SIG-M5 (cell line): Measurements from ENCODE around the gene CDC42BPB.
"Not testable (repeated sequence)": the region's sequence is repeated elsewhere in the genome, so short reads cannot be mapped to it uniquely, and the experiment has no call there.

Source experiments
- DNase-seq: peaks from one replicate; lab custom pipeline; 2025; lab: John Stamatoyannopoulos, UW

The CDC42BPB gene

GRCh38 chr14:102900631-102901571, 156.4 kb downstream of the CDC42BPB start:
- no peak for DNase-seq

- DNase-seq = no peak
Measured at GRCh38 chr14:102899516-102899900, 157.8 kb downstream of the CDC42BPB start.

GRCh38 chr14:102898776-102899515, 158.4 kb downstream of the CDC42BPB start:
- DNase-seq = no peak

GRCh38 chr14:102898298-102898697, 159.1 kb downstream of the CDC42BPB start:
- DNase-seq = no peak

- DNase-seq = no peak
Measured at GRCh38 chr14:102897299-102898027, 159.9 kb downstream of the CDC42BPB start.

GRCh38 chr14:102896735-102897134, 160.6 kb downstream of the CDC42BPB start:
- not testable (repeated sequence) for DNase-seq

GRCh38 chr14:102893452-102893851, 163.9 kb downstream of the CDC42BPB start:
- DNase-seq = no peak

- no peak for DNase-seq
Measured at GRCh38 chr14:102892651-102893050, 164.7 kb downstream of the CDC42BPB start.

- no peak for DNase-seq
Measured at GRCh38 chr14:102891556-102891955, 165.8 kb downstream of the CDC42BPB start.

GRCh38 chr14:102891111-102891510, 166.2 kb downstream of the CDC42BPB start:
- DNase-seq = no peak

- no peak for DNase-seq
Measured at GRCh38 chr14:102889615-102890014, 167.7 kb downstream of the CDC42BPB start.

- no peak for DNase-seq
Measured at GRCh38 chr14:102888748-102889147, 168.6 kb downstream of the CDC42BPB start.

GRCh38 chr14:102885737-102886447, 171.5 kb downstream of the CDC42BPB start:
- DNase-seq = no peak

GRCh38 chr14:102883554-102883953, 173.8 kb downstream of the CDC42BPB start:
- DNase-seq = no peak

GRCh38 chr14:102883089-102883541, 174.2 kb downstream of the CDC42BPB start:
- no peak for DNase-seq
